Glomerular endothelial cell (primary cell): ENCODE data around the gene PPARA. TPM values are rescaled to one million over a fixed set of nuclear protein-coding genes. Genes with fewer than 3 reads are reported as not detected.

Source experiments
- DNase-seq: peaks from one replicate; pipeline ENCODE4 v3.0.0-alpha.2; 2011; ENCODE audit warnings: low read depth, low spot score; ENCODE audit errors: extremely low read depth
- total RNA-seq: library from RNA; depleted of rRNA; stranded (reverse); fragments of >200 nt; gene quantifications from 2 replicates; pipeline ENCODE4 v1.2.3, GENCODE V29; 2015

The PPARA gene
- total RNA-seq, 1 donor from 2014 or later: 7.0 TPM

GRCh38 chr22:46113910-46114517, 36.3 kb upstream of the PPARA start:
- DNase-seq: no peak

- DNase-seq: no peak
These were observed 35.6 kb upstream of the PPARA start for GRCh38 chr22:46114518-46115387.

- DNase-seq: no peak
These were observed 35.0 kb upstream of the PPARA start for GRCh38 chr22:46115388-46115678.

GRCh38 chr22:46115755-46116490, 34.4 kb upstream of the PPARA start:
- no peak for DNase-seq

- peak; percentile 31 for DNase-seq
These were observed 33.8 kb upstream of the PPARA start for GRCh38 chr22:46116491-46116958.

GRCh38 chr22:46117206-46118199, 32.8 kb upstream of the PPARA start:
- DNase-seq: no peak

GRCh38 chr22:46119093-46119728, 31.1 kb upstream of the PPARA start:
- no peak for DNase-seq

- DNase-seq: no peak
These were observed 30.5 kb upstream of the PPARA start for GRCh38 chr22:46119729-46120419.

GRCh38 chr22:46120420-46120737, 29.9 kb upstream of the PPARA start:
- DNase-seq: no peak

- DNase-seq: no peak
These were observed 29.2 kb upstream of the PPARA start for GRCh38 chr22:46121079-46121478.

GRCh38 chr22:46121523-46122287, 28.6 kb upstream of the PPARA start:
- DNase-seq: no peak

- DNase-seq: no peak
These were observed 27.8 kb upstream of the PPARA start for GRCh38 chr22:46122511-46122971.

- no peak for DNase-seq
These were observed 27.2 kb upstream of the PPARA start for GRCh38 chr22:46122980-46123693.

GRCh38 chr22:46123694-46124382, 26.5 kb upstream of the PPARA start:
- DNase-seq: no peak

- DNase-seq: no peak
These were observed 25.8 kb upstream of the PPARA start for GRCh38 chr22:46124383-46125144.

- DNase-seq: no peak
These were observed 25.0 kb upstream of the PPARA start for GRCh38 chr22:46125311-46125710.
